MCF 10A (cell line): ENCODE data around the gene TWSG1. TPM values are rescaled to one million over a fixed set of nuclear protein-coding genes. Genes with fewer than 3 reads are reported as not detected.
"Not testable (repeated sequence)": the region's sequence is repeated elsewhere in the genome, so short reads cannot be mapped to it uniquely, and the experiment has no call there.

Experiments used
- BruUV-seq: library from RNA; stranded (reverse); fragments of 400-500 nt; replicated peaks from 2 replicates; lab custom pipeline; 2021; lab: Mats Ljungman, UMichigan
- CTCF ChIA-PET: fragments of 300-600 bp; sonication (Branson Sonifier 250); formaldehyde crosslinking; extraction: SDS; loops from one replicate; lab custom pipeline; 2021; ENCODE audit warnings: antibody characterized with exemption, inconsistent platforms; lab: Yijun Ruan, JAX
- POLR2A ChIA-PET: fragments of 300-600, 350-650 bp; sonication (Branson Sonifier 250); formaldehyde crosslinking; extraction: SDS; loops from one replicate; lab custom pipeline; 2020; ENCODE audit warnings: antibody characterized with exemption, inconsistent platforms; lab: Yijun Ruan, JAX
- DNase-seq: peaks from one replicate; pipeline ENCODE4 v3.0.0-alpha.2; 2018; ENCODE audit not compliant: unreplicated experiment
- H3K27ac Mint-ChIP-seq: one replicate; pipeline ENCODE4 v1.8.0; 2022; ENCODE audit warnings: mild to moderate bottlenecking, low read depth, mixed read lengths; ENCODE audit not compliant: unreplicated experiment
- H3K27me3 Mint-ChIP-seq: one replicate; pipeline ENCODE4 v1.8.0; 2022; ENCODE audit warnings: mixed read lengths; ENCODE audit not compliant: insufficient read depth, unreplicated experiment
- H3K36me3 Mint-ChIP-seq: one replicate; pipeline ENCODE4 v1.8.0; 2022; ENCODE audit warnings: mild to moderate bottlenecking, moderate library complexity, mixed read lengths; ENCODE audit not compliant: insufficient read depth, unreplicated experiment
- H3K4me1 Mint-ChIP-seq: one replicate; pipeline ENCODE4 v1.8.0; 2022; ENCODE audit warnings: mixed read lengths; ENCODE audit not compliant: insufficient read depth, unreplicated experiment
- H3K4me3 Mint-ChIP-seq: one replicate; pipeline ENCODE4 v1.8.0; 2022; ENCODE audit warnings: mild to moderate bottlenecking, moderate library complexity, mixed read lengths; ENCODE audit not compliant: unreplicated experiment
- H3K9me3 Mint-ChIP-seq: one replicate; pipeline ENCODE4 v1.8.0; 2022; ENCODE audit warnings: mixed read lengths; ENCODE audit not compliant: unreplicated experiment
- intact Hi-C: fragments of 100-400 bp; cut with micrococcal nuclease; formaldehyde crosslinking; loops from 2 replicates; pipeline ENCODE4 v1.14.1; 2022
- total RNA-seq: library from RNA; stranded (reverse); gene quantifications from 2 replicates; pipeline ENCODE4 v1.2.3, GENCODE V29; 2022
- TF ChIP-seq, protein P1 (sequence below): fragments of 200-600 bp; IDR thresholded peaks from one replicate; pipeline ENCODE4 v1.8.0; 2022; ENCODE audit warnings: antibody characterized with exemption, mild to moderate bottlenecking; ENCODE audit not compliant: unreplicated experiment

Gene TWSG1
- total RNA-seq, 1 experiment from 2014 or later: 26.0 TPM

- no TSS peak for BruUV-seq
- no peaks in the 10 kb centered on the region for H3K36me3 Mint-ChIP-seq
- H3K4me1 Mint-ChIP-seq: peaks cover 12% of the 10 kb centered on the region
- ChIA-PET CTCF (interaction anchor here (0.6 to 0.8 kb wide), 2 partner anchors 211 to 801 kb away, joined by 3 read pairs; no protein-coding TSS in a partner anchor), POLR2A (interaction anchor here (0.7 to 1.6 kb wide), 3 partner anchors 8 to 77 kb away, joined by 3 to 7 read pairs (median 3); no protein-coding TSS in a partner anchor)
- peak overlapping the region; percentile 84 for H3K27ac Mint-ChIP-seq
- intact Hi-C loops: no loop called here
- H3K9me3 Mint-ChIP-seq: no peaks in the 10 kb centered on the region
- DNase-seq: no peak
- TF ChIP-seq, protein P1, sequence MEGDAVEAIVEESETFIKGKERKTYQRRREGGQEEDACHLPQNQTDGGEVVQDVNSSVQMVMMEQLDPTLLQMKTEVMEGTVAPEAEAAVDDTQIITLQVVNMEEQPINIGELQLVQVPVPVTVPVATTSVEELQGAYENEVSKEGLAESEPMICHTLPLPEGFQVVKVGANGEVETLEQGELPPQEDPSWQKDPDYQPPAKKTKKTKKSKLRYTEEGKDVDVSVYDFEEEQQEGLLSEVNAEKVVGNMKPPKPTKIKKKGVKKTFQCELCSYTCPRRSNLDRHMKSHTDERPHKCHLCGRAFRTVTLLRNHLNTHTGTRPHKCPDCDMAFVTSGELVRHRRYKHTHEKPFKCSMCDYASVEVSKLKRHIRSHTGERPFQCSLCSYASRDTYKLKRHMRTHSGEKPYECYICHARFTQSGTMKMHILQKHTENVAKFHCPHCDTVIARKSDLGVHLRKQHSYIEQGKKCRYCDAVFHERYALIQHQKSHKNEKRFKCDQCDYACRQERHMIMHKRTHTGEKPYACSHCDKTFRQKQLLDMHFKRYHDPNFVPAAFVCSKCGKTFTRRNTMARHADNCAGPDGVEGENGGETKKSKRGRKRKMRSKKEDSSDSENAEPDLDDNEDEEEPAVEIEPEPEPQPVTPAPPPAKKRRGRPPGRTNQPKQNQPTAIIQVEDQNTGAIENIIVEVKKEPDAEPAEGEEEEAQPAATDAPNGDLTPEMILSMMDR: no peak
- no peak overlapping the region for H3K4me3 Mint-ChIP-seq
- H3K27me3 Mint-ChIP-seq: no peaks in the 10 kb centered on the region
Measured at GRCh38 chr18:9428301-9428706, 93.7 kb downstream of the TWSG1 start.

- BruUV-seq: no TSS peak
- H3K4me1 Mint-ChIP-seq: peaks cover 12% of the 10 kb centered on the region
- ChIA-PET CTCF (interaction anchor here (0.6 to 0.8 kb wide), 4 partner anchors 32 to 802 kb away, joined by 3 to 4 read pairs (median 3); no protein-coding TSS in a partner anchor), POLR2A (interaction anchor here (0.9 to 1.8 kb wide), 5 partner anchors 10 to 78 kb away, joined by 3 to 7 read pairs (median 6); no protein-coding TSS in a partner anchor)
- no peaks in the 10 kb centered on the region for H3K27me3 Mint-ChIP-seq
- no peaks in the 10 kb centered on the region for H3K36me3 Mint-ChIP-seq
- peak overlapping the region; percentile 2 for H3K4me3 Mint-ChIP-seq
- intact Hi-C loops: no loop called here
- H3K27ac Mint-ChIP-seq: peak overlapping the region; percentile 84
- no peaks in the 10 kb centered on the region for H3K9me3 Mint-ChIP-seq
- peak; percentile 9 for DNase-seq
- TF ChIP-seq, protein P1: no peak
Measured at GRCh38 chr18:9428862-9429661, 94.5 kb downstream of the TWSG1 start.

- POLR2A ChIA-PET: interaction anchor here (0.9 to 1.8 kb wide), 4 partner anchors 11 to 67 kb away, joined by 3 to 7 read pairs (median 6); no protein-coding TSS in a partner anchor
- Mint-ChIP-seq H3K27ac (peak overlapping the region; percentile 84), H3K4me3 (no peak overlapping the region)
Measured at GRCh38 chr18:9429662-9429993, 95.1 kb downstream of the TWSG1 start.

GRCh38 chr18:9430315-9430714 is 95.7 kb downstream of the TWSG1 start:
- H3K9me3 Mint-ChIP-seq, intact Hi-C loops, DNase-seq, H3K4me3 Mint-ChIP-seq, BruUV-seq, H3K27ac Mint-ChIP-seq, H3K36me3 Mint-ChIP-seq, H3K27me3 Mint-ChIP-seq: not testable (repeated sequence)
- ChIA-PET CTCF (interaction anchor here (0.6 kb wide), 1 partner anchor 67 kb away, joined by 3 read pairs; no protein-coding TSS in a partner anchor), POLR2A (interaction anchor here (1.8 kb wide), 2 partner anchors 11 to 46 kb away, joined by 6 read pairs; no protein-coding TSS in a partner anchor)
- peaks cover 12% of the 10 kb centered on the region for H3K4me1 Mint-ChIP-seq

More at GRCh38 chr18:9429662-9429993, 95.1 kb downstream of the TWSG1 start:
- H3K4me1 Mint-ChIP-seq: peaks cover 12% of the 10 kb centered on the region
- CTCF ChIA-PET: interaction anchor here (0.6 to 0.8 kb wide), 2 partner anchors 32 to 454 kb away, joined by 3 to 4 read pairs; no protein-coding TSS in a partner anchor
- no TSS peak for BruUV-seq
- intact Hi-C loops: no loop called here
- TF ChIP-seq, protein P1: no peak
- H3K27me3 Mint-ChIP-seq: no peaks in the 10 kb centered on the region
- no peak for DNase-seq
- H3K36me3 Mint-ChIP-seq: no peaks in the 10 kb centered on the region
- no peaks in the 10 kb centered on the region for H3K9me3 Mint-ChIP-seq
